SK-N-SH (cell line): ENCODE results near the gene TTC28. TPM values are rescaled to one million over a fixed set of nuclear protein-coding genes. Genes with fewer than 3 reads are reported as not detected.

Experiments used
- CTCF ChIA-PET: fragments of 300-600, 350-600 bp; formaldehyde crosslinking; extraction: SDS; loops from one replicate; lab custom pipeline; 2021; lab: Yijun Ruan, JAX
- POLR2A ChIA-PET: fragments of 350-600 bp; sonication (Branson Sonifier 250); formaldehyde crosslinking; extraction: SDS; loops from one replicate; lab custom pipeline; 2020; ENCODE audit warnings: antibody characterized with exemption, inconsistent platforms; lab: Yijun Ruan, JAX
- DNase-seq: peaks from one replicate; pipeline ENCODE4 v3.0.0; 2012
- H2AFZ ChIP-seq: fragments of 200-600 bp; sonication (generic); 2 replicates; pipeline ENCODE4 v1.8.1; 2016; ENCODE audit warnings: antibody characterized with exemption, mild to moderate bottlenecking, low read depth
- H3F3A ChIP-seq: fragments of 200-600 bp; sonication (generic); replicated peaks from 2 replicates; pipeline ENCODE3; 2016; ENCODE audit warnings: antibody characterized with exemption, mild to moderate bottlenecking; ENCODE audit not compliant: insufficient read depth
- H3K27ac ChIP-seq, 2 experiments: fragments of 200-500 bp in 1 of 2; fragments of 200-600 bp in 1 of 2; sonication (Bioruptor generic) in 1 of 2; sonication (generic), shearing (Covaris generic) in 1 of 2; 2 replicates each; pipeline versions ENCODE4 v1.5.1 to v1.6.1; 2014 to 2016; ENCODE audit warnings: low read depth in 2 of 2, inconsistent platforms in 1 of 2, low read length in 1 of 2, mild to moderate bottlenecking in 1 of 2, mixed read lengths in 1 of 2
- H3K27me3 ChIP-seq: fragments of 200-600 bp; sonication (generic), shearing (Covaris generic); 2 replicates; pipeline ENCODE4 v1.6.1; 2016; ENCODE audit warnings: mixed run types; ENCODE audit not compliant: insufficient read depth
- H3K36me3 ChIP-seq, 2 experiments: fragments of 200-500 bp in 1 of 2; fragments of 200-600 bp in 1 of 2; sonication (Bioruptor generic) in 1 of 2; sonication (generic) in 1 of 2; replicated peaks in 1 of 2; 2 replicates each; pipeline versions ENCODE3 to v1.5.1; 2014 to 2016; ENCODE audit warnings: low read length in 1 of 2, mild to moderate bottlenecking in 1 of 2; ENCODE audit not compliant: insufficient read depth in 2 of 2, control insufficient read depth in 1 of 2
- H3K4me1 ChIP-seq, 2 experiments: fragments of 200-500 bp in 1 of 2; fragments of 200-600 bp in 1 of 2; sonication (Bioruptor generic) in 1 of 2; sonication (generic), shearing (Covaris generic) in 1 of 2; 2 replicates each; pipeline versions ENCODE4 v1.5.1 to v1.6.1; 2014 to 2016; ENCODE audit warnings: low read depth in 1 of 2, low read length in 1 of 2, mixed run types in 1 of 2; ENCODE audit not compliant: insufficient read depth in 2 of 2, control insufficient read depth in 1 of 2
- H3K4me2 ChIP-seq: fragments of 200-600 bp; sonication (generic), shearing (Covaris generic); 2 replicates; pipeline ENCODE4 v1.6.1; 2017; ENCODE audit warnings: mixed run types
- H3K4me3 ChIP-seq, 2 experiments: fragments of 200-500 bp in 1 of 2; fragments of 200-600 bp in 1 of 2; sonication (Bioruptor generic) in 1 of 2; sonication (generic), shearing (Covaris generic) in 1 of 2; 2 replicates each; pipeline versions ENCODE4 v1.5.1 to v1.8.1; 2014 to 2016; ENCODE audit warnings: low read depth in 2 of 2, inconsistent platforms in 1 of 2, low read length in 1 of 2, mild to moderate bottlenecking in 1 of 2, mixed read lengths in 1 of 2, moderate library complexity in 1 of 2
- H3K79me2 ChIP-seq: fragments of 200-600 bp; sonication (generic); 2 replicates; pipeline ENCODE4 v1.8.1; 2017; ENCODE audit warnings: mild to moderate bottlenecking; ENCODE audit not compliant: insufficient read depth
- H3K9ac ChIP-seq: fragments of 200-600 bp; sonication (generic); 2 replicates; pipeline ENCODE4 v1.6.1; 2017; ENCODE audit warnings: mixed run types
- H3K9me2 ChIP-seq: fragments of 200-600 bp; sonication (generic); 2 replicates; pipeline ENCODE4 v1.6.1; 2017; ENCODE audit warnings: mixed run types
- H3K9me3 ChIP-seq: fragments of 200-600 bp; sonication (generic); 2 replicates; pipeline ENCODE4 v1.6.1; 2017; ENCODE audit warnings: mixed run types, mild to moderate bottlenecking, moderate library complexity
- H4K20me1 ChIP-seq: fragments of 200-600 bp; sonication (generic); 2 replicates; pipeline ENCODE4 v1.6.1; 2017; ENCODE audit warnings: mild to moderate bottlenecking, mixed run types; ENCODE audit not compliant: insufficient read depth
- GATA2 ChIP-seq: sonication (generic); formaldehyde crosslinking; IDR thresholded peaks from 2 replicates; pipeline ENCODE4 v1.5.0; 2020; ENCODE audit warnings: mild to moderate bottlenecking, missing genetic modification reagents
- MEF2A ChIP-seq: IDR thresholded peaks from 2 replicates; pipeline ENCODE4 v1.4.0; 2012; ENCODE audit warnings: low read depth, borderline replicate concordance
- MXI1 ChIP-seq: IDR thresholded peaks from 2 replicates; pipeline ENCODE4 v1.6.1; 2012; ENCODE audit warnings: mild to moderate bottlenecking, low read depth, low read length, improper control_type of control experiment
- NRF1 ChIP-seq: IDR thresholded peaks from 2 replicates; pipeline ENCODE4 v1.6.1; 2012; ENCODE audit warnings: low read depth, mild to moderate bottlenecking, low read length
- RAD21 ChIP-seq: IDR thresholded peaks from 2 replicates; pipeline ENCODE4 v1.6.1; 2012; ENCODE audit warnings: mild to moderate bottlenecking, low read length
- WGBS: methylation state at CpG from one replicate; pipeline ENCODE4 v1.1.6; 2017; ENCODE audit warnings: low lambda C conversion rate; 5-methylcytosine and 5-hydroxymethylcytosine counted together
- polyA plus RNA-seq, 3 experiments: library from polyadenylated mRNA; depleted of rRNA; stranded (reverse); fragments of >200 nt; gene quantifications; 2 replicates each; pipeline ENCODE4 v1.2.3, GENCODE V29; 2012
- TF ChIP-seq, protein P1 (sequence below): IDR thresholded peaks from 2 replicates; pipeline ENCODE4 v1.4.0; 2012; ENCODE audit warnings: low read depth
- TF ChIP-seq, protein P2 (sequence below): IDR thresholded peaks from 2 replicates; pipeline ENCODE4 v1.4.0; 2012; ENCODE audit warnings: low read depth, borderline replicate concordance
- TF ChIP-seq, protein P3 (sequence below): IDR thresholded peaks from 2 replicates; pipeline ENCODE4 v1.6.1; 2012; ENCODE audit warnings: mild to moderate bottlenecking, low read depth, low read length, moderate library complexity

The TTC28 gene
- polyA plus RNA-seq, 1 of the 3 experiments (the other 2 are of a cell fraction), result 5.9 TPM

DNA sequence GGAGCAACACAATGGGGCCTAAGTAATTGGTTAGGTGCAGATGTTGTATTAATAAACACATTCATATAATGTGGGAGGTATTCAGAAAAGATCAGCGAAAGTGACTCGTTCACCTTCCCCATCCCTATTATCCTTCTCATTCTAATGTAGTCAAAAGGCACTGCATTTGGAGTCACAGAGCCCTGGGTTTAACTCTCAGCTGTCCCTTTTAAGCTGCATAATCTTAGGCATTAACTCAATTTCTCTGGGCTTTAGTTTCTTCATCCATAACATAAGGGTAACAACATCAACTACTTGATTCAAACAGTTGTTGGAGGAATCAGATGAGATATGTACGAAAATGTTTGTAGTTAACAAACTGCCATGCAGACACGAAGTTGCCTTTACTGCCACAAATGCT is 573.0 kb downstream of the TTC28 start:
- no peak for TF ChIP-seq NRF1
- TF ChIP-seq, protein P1, sequence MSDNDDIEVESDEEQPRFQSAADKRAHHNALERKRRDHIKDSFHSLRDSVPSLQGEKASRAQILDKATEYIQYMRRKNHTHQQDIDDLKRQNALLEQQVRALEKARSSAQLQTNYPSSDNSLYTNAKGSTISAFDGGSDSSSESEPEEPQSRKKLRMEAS, result no peak
- TF ChIP-seq MXI1, result no peak
- TF ChIP-seq GATA2 (CRISPR knock-in tag), result no peak
- TF ChIP-seq, protein P2, sequence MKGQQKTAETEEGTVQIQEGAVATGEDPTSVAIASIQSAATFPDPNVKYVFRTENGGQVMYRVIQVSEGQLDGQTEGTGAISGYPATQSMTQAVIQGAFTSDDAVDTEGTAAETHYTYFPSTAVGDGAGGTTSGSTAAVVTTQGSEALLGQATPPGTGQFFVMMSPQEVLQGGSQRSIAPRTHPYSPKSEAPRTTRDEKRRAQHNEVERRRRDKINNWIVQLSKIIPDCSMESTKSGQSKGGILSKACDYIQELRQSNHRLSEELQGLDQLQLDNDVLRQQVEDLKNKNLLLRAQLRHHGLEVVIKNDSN, result no peak
- TF ChIP-seq, all 33 proteins: peak for 0
- Histone ChIP-seq H3K36me3 (peaks cover 0 to 25% of the 10 kb centered on the region in 2 experiments), H3K4me3 (no peak overlapping the region), H4K20me1 (no peaks in the 10 kb centered on the region), H3K79me2 (no peaks in the 10 kb centered on the region), H3K9ac (no peak overlapping the region), H3K27me3 (no peaks in the 10 kb centered on the region), H3K9me3 (no peaks in the 10 kb centered on the region), H3F3A (no peaks in the 10 kb centered on the region), H3K4me1 (peaks cover under 1 to 30% of the 10 kb centered on the region in 2 experiments; a peak in 1 of 4 replicates), H2AFZ (no peak overlapping the region), H3K27ac (no peak overlapping the region), H3K9me2 (no peaks in the 10 kb centered on the region), H3K4me2 (no peak overlapping the region)
- 95% methylated on average over 4 of the region's 4 CpGs for WGBS
- CTCF ChIA-PET, result interaction anchor here (1.0 to 1.4 kb wide), 2 partner anchors 11 to 87 kb away, joined by 3 read pairs; no protein-coding TSS in a partner anchor
- DNase-seq, result no peak
- POLR2A ChIA-PET, result no interaction called here

DNA sequence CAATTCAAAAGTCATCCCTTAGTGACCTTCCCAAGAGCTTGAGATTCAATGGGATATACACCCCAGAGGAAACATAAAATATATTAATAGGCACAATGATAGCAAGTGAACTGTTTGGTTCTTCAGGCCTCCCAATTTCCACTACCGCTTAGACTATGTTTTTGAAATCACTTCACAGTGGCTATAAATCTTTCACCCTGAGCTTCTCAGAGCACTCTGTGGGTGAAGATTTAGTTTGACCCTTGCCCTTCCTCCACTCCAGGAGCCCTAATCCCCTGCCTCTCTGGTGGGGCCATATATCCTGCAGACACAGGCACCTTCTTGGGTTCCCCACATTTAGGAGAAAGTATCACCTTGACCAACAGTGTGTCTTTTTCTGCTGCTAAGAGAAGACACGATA is 573.7 kb downstream of the TTC28 start:
- DNase-seq, result no peak

More for the DNA sequence above, 573.7 kb downstream of the TTC28 start:
- Histone ChIP-seq H3K9me2 (no peaks in the 10 kb centered on the region), H3K27ac (peak overlapping the region in 1 of 2 experiments; percentile 75; a peak in 2 of 4 replicates), H3K27me3 (no peaks in the 10 kb centered on the region), H2AFZ (no peak overlapping the region), H3K79me2 (no peaks in the 10 kb centered on the region), H3K9ac (no peak overlapping the region), H3K4me2 (no peak overlapping the region), H4K20me1 (no peaks in the 10 kb centered on the region), H3K36me3 (peaks cover 0 to 25% of the 10 kb centered on the region in 2 experiments), H3F3A (no peaks in the 10 kb centered on the region), H3K4me1 (peaks cover 0 to 28% of the 10 kb centered on the region in 2 experiments; a peak in 1 of 4 replicates), H3K9me3 (no peaks in the 10 kb centered on the region), H3K4me3 (no peak overlapping the region)
- ChIA-PET CTCF (interaction anchor here (1.4 kb wide), 1 partner anchor 86 kb away, joined by 3 read pairs; no protein-coding TSS in a partner anchor), POLR2A (no interaction called here)
- TF ChIP-seq RAD21 (no peak), MEF2A (no peak)
- TF ChIP-seq, protein P3, sequence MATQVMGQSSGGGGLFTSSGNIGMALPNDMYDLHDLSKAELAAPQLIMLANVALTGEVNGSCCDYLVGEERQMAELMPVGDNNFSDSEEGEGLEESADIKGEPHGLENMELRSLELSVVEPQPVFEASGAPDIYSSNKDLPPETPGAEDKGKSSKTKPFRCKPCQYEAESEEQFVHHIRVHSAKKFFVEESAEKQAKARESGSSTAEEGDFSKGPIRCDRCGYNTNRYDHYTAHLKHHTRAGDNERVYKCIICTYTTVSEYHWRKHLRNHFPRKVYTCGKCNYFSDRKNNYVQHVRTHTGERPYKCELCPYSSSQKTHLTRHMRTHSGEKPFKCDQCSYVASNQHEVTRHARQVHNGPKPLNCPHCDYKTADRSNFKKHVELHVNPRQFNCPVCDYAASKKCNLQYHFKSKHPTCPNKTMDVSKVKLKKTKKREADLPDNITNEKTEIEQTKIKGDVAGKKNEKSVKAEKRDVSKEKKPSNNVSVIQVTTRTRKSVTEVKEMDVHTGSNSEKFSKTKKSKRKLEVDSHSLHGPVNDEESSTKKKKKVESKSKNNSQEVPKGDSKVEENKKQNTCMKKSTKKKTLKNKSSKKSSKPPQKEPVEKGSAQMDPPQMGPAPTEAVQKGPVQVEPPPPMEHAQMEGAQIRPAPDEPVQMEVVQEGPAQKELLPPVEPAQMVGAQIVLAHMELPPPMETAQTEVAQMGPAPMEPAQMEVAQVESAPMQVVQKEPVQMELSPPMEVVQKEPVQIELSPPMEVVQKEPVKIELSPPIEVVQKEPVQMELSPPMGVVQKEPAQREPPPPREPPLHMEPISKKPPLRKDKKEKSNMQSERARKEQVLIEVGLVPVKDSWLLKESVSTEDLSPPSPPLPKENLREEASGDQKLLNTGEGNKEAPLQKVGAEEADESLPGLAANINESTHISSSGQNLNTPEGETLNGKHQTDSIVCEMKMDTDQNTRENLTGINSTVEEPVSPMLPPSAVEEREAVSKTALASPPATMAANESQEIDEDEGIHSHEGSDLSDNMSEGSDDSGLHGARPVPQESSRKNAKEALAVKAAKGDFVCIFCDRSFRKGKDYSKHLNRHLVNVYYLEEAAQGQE, result no peak
- WGBS, result 97% methylated on average over 2 of the region's 2 CpGs
